NK-92 treated with Interleukin-12 subunit alpha and Interleukin-12 subunit beta, amount 100 ng/mL, for 24 hours (cell line): ENCODE data around the gene DIP2C.
"Not testable (repeated sequence)": the region's sequence is repeated elsewhere in the genome, so short reads cannot be mapped to it uniquely, and the experiment has no call there.

ENCODE experiments used
- DNase-seq: peaks from one replicate; lab custom pipeline; 2025; lab: John Stamatoyannopoulos, UW

The DIP2C gene

DNA sequence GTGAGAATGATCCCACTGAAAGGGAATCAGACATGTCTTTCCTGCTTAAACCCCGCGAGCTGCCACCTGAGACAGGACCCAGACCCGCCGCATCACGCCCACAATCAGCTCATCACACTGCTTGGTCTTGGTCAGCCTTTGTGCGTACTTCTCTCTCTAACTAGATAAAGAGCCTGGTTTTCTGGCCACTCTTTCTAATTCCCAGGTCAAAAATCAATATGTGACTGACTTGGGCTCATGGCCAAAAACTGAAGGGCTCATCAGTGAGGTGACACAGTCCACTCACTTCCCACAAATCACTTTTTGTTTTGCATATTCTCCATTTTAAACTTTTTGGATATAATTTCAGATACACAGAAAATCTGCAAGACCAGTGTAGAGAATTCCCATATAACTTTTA, 247.3 kb downstream of the DIP2C start:
- no peak for DNase-seq

DNA sequence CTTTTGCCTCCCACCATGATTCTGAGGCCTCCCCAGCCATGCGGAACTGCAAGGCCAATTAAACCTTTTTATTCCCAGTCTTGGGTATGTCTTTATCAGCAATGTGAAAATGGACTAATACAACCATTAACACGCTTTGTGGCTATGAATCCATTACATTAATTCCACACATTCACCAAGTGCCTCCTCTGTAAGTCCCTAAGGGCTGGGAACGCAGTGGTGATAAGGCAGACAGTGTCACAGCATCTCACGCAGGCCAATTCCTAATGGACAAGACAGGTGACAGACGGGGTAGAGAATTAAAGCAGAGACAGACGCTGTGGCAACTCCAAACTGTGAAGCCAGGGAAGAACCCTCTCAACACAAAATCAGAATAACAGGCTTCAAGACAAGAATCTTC, 247.8 kb downstream of the DIP2C start:
- no peak for DNase-seq

DNA sequence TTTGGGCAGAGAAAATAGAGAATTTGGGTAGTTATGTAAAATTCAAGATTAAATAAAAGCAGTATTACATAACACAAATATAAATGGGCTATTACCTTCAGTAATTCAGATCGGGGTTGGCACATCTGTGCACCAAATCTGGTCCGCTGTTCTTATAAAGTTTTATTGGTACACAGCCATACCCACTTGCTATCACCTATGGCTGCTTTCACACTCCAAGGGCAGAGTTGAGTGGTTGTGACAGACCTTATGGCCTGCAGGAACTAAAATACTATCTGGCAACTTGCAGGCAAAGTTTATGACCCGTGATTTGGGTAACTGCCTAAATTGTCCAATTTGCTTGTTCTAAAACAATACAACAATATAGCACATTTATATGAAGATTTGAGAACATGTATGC, 249.3 kb downstream of the DIP2C start:
- no peak for DNase-seq

DNA sequence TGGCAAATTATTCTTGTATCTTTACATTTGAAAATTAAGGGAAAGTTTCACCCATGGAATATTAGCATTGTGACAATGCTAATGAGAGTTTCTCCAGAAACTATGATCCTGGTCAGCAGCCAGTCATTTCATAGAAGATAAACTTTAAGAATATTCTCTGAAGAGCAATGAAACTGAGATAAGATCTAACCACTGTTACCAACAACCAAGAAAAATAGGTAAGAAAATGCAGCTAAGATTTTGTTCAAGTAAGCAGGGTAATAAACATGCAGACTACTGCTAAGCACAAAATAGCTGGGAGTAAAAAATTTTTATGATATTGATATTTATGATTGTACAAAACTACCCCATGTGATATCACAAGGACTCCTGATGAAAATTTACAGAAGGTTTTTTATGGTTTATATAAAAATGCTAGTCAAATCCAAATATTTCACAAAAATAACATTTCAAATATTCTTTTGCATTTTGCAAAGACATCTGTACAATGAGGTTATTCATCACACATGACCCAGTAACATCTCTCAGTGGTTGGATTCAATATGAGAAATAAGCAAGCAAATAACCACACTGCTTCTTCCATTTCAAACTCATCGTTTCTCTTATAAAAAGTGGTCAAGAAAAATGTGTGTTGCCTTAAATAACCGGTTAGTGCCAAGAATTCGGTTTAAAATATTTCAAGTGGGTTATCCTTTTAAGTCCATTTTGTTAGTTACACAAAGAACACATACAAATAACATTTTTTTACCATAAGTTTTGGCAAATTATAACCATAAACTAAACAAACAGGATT, 251.6 kb downstream of the DIP2C start:
- no peak for DNase-seq

DNA sequence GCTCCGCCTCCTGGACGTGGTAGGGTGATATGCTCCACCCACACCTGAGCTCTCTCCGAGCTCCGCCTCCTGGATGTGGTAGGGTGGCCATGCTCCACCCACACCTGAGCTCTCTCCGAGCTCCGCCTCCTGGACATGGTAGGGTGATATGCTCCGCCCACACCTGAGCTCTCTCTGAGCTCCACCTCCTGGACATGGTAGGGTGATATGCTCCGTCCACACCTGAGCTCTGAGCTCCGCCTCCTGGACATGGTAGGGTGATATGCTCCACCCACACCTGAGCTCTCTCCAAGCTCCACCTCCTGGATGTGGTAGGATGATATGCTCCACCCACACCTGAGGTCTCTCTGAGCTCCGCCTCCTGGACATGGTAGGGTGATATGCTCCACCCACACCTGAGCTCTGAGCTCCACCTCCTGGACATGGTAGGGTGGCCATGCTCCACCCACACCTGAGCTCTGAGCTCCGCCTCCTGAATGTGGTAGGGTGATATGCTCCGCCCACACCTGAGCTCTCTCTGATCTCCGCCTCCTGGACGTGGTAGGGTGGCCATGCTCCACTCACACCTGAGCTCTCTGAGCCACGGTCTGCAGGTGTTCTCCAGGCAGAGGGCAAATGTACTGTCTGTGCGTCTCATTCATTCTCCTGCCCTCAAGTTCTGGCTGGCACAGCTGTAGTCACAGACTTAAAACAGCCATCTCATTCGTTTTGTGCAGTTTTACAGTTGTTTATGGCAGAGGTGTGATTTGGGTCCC, 252.4 kb downstream of the DIP2C start:
- no peak for DNase-seq

DNA sequence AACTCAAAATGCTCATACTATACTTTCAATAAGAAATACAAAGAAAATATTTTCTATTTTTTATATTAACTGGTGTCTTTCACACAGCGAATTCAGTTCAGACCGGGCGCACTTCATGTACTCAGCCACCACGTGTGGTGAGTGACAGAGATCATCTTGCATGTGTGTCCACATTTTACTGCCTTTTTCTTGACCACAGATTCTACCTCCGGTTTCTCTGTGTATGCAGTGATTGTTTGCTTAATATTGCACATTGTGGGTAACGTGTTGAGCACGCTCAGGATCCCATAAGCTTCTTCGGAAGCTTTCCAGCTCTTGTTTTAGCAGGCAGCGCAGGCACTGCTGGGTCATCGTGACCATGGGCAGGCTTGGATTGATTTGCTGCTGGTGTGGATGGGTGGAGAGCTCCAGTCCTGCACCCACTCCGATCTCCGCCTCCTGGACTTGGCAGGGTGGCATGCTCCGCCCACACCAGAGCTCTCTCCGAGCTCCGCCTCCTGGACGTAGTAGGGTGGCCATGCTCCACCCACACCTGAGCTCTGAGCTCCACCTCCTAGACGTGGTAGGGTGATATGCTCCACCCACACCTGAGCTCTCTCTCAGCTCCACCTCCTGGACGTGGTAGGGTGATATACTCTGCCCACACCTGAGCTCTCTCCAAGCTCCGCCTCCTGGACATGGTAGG, 253.3 kb downstream of the DIP2C start:
- no peak for DNase-seq

DNA sequence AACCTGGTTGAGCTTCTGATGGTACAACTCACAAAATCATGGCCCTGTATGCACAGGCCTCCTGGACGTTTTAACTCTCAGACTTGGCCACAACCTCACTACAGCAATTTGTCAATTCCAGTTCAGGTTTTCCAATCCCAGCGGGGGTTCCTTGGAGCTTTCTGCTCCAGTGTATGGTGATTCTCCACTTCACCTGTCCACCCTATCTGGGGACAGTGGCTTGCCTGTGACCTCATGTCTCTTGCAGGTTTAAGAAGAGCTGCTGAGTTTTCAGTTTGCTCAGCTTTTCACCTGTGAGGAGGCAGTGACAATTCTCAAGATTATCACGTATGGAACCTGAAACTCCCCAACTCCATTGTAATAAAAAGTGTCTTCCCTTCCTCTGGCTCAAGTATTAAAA, 254.1 kb downstream of the DIP2C start:
- DNase-seq: no peak

DNA sequence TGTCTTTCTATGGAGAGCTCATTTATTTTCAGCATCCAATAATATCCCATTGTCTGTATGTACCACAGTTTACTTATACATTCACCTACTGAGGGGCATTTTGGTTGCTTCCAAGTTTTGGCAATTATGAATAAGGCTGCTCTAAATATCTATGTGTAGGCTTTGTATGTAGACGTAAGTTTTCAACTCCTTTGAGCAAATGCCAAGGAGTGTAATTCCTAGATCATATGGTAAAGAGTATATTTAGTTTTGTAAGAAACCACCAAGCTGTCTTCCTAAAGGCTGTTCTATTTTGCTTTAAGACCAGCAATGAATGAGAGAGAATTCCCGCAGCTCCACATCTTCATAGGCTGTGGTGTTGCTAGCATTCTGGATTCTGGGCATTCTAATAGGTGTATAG, 259.8 kb downstream of the DIP2C start:
- DNase-seq: no peak

DNA sequence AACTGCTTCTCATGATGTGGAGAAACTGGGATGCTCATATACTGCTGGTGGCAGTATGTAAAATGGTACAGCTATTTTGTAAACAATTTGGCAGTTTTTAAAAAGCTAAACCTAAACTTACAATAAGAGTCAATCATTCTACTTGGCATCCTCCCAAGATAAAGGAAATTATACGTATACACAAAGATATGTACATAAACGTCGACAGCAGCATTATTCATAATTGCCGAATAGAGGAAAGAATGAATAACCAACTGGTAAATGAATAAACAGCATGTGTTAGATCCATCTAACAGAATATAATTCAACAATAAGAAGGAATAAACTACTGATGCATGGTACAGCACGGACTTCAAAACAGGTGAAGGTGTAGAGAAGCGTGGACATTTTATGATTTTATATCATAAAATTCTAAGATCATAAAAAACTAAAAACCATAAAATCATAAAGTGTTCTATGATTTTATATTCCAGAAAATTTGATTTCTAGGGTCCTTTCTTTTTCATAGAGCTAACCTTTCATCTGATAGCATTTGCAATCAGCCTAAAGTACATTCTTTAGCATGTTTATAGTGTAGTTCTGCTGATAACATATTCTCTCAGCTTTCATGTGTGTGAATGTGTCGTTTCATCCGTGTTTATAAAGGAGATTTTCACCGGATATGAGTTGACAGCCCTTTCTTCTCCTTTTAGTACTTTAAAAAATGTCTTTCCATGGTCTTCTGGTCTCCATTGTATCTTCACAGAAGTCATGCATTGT, 261.5 kb downstream of the DIP2C start:
- no peak for DNase-seq

DNA sequence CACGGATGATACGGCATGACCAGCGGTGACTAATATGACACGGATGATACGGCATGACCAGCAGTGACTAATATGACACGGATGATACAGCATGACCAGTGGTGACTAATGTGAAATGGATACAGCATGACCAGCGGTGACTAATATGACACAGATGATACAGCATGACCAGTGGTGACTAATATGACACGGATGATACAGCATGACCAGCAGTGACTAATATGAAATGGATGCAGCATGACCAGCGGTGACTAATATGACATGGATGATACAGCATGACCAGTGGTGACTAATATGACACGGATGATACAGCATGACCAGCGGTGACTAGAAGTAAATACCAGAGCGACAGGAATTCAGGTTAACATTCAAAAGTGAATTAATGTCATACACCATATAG, 264.1 kb downstream of the DIP2C start:
- not testable (repeated sequence) for DNase-seq

DNA sequence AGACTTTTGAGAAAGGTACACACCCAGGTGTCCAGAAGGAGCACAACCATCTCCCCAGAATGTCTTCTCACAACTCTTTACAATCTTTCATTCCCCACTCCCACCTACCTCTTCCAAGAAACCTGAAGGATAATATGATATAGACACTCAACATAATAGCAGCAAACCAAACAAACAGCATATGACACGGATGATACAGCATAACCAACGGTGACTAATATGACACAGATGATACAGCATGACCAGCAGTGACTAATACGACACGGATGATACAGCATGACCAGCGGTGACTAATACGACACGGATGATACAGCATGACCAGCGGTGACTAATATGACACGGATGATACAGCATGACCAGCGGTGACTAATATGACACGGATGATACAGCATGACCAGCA, 264.7 kb downstream of the DIP2C start:
- not testable (repeated sequence) for DNase-seq

DNA sequence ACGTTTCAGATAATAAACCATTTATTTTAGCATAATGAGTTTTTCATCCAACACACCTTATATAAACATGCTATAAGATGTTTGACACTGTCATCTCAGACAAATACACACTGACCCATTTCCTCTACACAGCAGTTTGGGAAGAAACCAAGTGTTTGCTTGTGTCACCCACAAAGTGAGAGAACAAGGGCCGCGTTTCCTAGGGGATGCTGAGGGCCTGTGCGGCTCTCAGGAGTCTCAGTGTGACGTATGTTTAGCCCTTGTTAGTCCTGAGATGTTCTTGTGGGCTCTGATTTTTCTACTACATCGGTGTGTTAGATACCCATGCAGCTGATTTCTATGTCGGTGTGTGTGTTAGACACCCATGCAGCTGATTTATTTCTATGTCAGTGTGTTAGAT, 266.3 kb downstream of the DIP2C start:
- no peak for DNase-seq

DNA sequence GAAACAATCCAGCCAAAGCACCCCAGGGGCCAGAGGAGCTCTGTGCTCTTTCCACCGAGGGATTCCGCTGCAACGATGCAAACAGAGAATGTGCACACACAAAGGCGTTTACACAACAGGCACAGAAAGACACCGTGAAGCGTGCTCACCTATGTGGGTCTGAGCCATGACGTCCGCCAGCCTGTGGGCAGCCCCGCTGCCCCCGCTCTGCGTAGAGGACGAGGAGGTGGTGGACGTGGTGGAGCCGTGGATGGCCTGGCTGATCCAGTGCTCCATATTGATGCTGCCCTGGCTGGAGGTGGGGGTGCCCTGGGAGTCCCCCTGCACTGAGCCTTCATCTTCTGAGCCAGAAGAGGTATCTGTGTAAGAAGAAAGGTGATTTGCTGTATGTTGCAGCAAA, 266.8 kb downstream of the DIP2C start:
- DNase-seq: no peak

DNA sequence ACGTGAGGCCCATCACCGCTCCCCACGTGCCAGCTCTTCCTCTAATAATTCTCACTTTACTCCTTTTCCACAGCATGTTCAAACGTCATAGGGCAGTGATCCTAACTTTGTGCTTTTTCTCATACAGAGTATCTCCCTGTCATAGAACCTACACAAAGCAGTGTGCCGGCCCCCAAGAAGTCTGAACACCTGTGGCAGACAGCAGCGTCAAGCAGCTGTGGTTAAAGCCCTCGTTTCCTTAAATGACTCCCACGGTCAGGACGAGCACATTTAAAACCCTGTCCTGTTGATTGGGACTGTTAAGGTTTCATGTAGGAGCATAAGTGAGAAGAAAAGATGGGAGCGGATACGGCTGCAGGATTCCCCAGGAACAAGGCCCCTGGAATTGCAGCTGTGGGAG, 267.2 kb downstream of the DIP2C start:
- DNase-seq: no peak

DNA sequence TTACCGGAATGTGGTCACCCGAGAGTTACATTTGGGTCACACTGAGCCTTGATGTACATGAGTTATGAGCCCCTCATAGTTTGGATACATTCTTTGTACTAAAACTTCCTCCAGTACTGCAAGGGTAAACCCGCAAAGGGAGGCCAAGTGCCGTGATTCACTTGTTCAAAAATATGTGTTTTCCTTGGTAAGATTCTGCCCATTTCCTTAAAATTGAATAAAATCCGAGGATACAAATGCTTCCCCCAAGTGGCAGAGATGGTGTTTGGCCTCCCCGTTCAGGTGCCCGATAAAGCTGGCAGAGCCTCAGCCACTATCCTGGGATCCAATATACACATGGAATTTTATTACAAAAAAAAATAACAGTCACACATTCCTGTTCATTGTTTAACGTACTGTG, 268.3 kb downstream of the DIP2C start:
- DNase-seq: no peak

DNA sequence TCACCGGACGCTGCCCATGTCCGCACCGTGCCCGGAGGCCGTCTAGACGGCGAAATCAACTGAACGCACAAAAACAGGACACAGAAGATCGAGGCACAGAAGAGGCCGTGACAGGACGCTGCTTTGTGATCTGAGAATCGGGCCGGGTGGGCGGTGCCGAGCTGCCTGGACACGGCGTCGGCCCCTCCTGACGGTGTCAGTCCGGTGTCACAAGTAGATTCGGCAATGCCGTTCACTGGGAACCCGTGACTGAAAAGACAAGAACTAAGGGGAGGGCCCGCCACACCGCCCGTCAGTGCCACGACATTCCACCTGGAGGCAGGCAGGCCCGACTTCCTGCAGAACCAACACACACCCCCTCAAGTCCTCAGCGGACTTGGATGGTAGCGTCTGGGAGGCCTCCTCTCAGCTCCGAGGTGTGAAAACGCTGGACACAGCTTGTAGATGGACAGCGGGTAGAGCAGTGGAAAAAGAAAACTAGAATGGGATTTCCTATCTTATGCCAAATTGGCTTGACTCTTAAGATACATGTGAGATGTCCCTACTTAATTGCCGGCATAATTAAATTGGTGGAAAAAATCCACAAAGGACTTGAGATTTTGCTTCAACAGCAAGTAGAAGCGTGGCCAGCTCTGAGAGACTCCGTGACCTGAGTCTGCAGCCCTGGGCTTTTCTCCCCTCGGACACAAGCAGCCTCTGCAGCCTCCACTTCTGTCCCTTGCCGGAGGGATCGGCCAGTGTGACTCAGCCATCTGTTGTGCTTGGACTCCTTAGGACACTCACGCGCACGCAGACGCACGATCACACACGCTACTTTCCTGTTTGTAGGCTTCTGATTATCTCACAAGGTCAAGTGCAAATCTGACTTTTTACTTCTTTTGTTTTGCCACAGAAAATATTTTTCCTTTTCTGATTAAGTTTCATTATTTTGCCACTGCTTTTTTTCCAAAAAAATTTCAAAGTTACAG, 269.0 kb downstream of the DIP2C start:
- DNase-seq: no peak

DNA sequence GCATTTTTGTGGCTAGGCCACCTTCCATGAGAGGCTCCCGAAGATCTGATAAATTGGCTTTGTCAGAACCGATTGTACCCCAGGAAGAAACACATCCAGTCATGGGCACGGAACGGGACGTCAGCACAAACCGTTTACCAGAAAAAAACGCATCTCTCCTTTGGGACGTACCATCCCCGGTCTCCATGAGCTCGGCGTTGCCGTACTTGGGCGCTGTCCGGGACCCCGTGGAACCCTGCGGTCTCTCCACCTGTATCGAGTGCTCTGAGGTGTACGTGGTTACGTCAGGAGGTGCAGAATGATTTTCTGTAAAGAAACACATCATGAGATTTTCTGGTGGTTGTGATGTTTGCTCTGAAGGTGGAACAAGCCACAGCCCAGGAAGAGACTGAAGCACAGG, 270.6 kb downstream of the DIP2C start:
- no peak for DNase-seq

DNA sequence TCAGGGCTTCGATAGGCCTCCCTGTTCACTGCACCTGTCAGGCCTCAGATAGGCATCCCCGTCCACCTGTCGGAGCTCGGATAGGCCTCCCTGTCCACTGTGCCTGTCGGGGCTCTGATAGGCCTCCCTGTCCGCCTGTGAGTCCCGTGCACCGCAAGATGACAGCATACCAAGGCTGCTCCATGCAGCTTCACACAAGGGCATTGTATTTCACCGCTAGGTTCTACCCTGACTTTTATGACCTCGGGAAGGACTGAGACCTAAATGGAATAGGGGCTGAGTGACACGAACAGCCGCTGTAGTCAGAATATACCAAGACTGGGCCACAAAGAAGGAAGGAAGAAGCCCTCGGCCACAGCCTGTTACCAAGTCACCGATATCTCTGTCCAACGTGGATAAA, 271.2 kb downstream of the DIP2C start:
- no peak for DNase-seq

DNA sequence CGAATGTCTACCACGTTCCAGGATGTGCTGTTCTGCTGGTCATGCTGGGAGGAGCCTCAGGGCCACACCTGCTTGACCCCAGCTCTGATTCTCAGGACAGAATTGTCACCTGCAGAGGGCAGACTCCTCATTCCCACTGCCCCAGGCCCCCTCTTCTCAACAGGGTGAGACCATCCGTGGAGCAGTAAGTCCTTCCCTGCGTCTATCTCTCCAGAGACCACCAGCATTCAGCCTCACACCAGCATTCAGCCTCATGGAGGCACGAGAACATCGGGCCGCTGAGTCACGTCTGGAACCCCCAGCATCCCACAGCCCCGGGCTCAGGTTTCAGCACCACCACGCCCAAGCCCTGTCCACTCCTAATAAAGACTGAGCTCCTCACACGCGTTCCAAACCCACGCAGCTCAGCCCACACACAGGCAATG, 273.4 kb downstream of the DIP2C start:
- no peak for DNase-seq

DNA sequence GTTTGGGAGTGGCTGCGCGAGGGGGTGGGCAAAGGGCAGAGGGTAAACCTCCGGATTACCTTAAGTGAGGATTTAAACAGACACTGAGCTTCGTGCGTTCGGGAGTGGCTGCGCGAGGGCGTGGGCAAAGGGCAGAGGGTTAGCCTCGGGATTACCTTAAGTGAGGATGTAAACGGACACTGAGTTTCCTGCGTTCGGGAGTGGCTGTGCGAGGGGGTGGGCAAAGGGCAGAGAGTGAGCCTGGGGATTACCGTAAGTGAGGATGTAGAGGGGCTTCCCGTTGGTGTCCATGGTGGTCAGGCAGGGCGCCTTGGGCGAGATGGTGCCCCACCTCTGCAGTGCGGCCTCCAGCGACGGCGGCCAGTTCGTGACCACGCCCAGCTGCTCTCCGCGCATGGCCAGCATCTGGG, 275.8 kb downstream of the DIP2C start:
- DNase-seq: no peak

DNA sequence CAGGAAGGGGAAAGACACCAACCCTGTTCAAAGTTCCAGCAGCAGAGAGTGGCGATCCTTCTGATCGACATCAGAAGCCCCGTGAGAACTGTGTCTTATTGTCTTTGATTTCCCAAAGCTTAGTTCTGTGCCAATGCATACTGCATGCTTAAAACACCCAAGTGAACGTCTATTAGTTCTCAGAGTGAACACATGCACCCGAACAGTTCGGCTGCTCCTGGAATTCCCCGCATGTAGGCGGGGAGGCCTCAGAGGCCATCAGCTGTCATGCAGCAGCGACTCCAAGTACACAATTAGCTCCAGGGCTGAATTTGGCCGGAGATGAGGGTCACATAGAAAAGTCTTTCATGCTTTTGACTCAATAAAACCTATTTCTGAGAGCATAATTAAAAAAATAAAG, 277.4 kb downstream of the DIP2C start:
- DNase-seq: no peak
